GM12801 (cell line): ENCODE data around the gene IQSEC1.

Experiments used
- CTCF ChIP-seq: IDR thresholded peaks from one replicate; pipeline ENCODE4 v1.5.1; 2011; ENCODE audit warnings: control low read depth; ENCODE audit not compliant: insufficient read length; ENCODE audit errors: extremely low read depth

IQSEC1 gene

GRCh38 chr3:13008155-13008995 lies 64.9 kb downstream of the IQSEC1 start:
- TF ChIP-seq CTCF, result no peak

- no peak for TF ChIP-seq CTCF
Observed at GRCh38 chr3:13007251-13007941, 65.8 kb downstream of the IQSEC1 start.

- no peak for TF ChIP-seq CTCF
Observed at GRCh38 chr3:13006216-13006990, 66.8 kb downstream of the IQSEC1 start.

- TF ChIP-seq CTCF, result no peak
Observed at GRCh38 chr3:13005301-13005700, 67.9 kb downstream of the IQSEC1 start.

GRCh38 chr3:13004376-13004775 lies 68.9 kb downstream of the IQSEC1 start:
- no peak for TF ChIP-seq CTCF

GRCh38 chr3:13003608-13004007 lies 69.6 kb downstream of the IQSEC1 start:
- no peak for TF ChIP-seq CTCF
